ENCODE results near the gene DUSP14. TPM values are rescaled to one million over a fixed set of nuclear protein-coding genes. Genes with fewer than 3 reads are reported as not detected.

DUSP14 gene
- polyA plus RNA-seq, 1 experiment = 76.7 TPM

DNA sequence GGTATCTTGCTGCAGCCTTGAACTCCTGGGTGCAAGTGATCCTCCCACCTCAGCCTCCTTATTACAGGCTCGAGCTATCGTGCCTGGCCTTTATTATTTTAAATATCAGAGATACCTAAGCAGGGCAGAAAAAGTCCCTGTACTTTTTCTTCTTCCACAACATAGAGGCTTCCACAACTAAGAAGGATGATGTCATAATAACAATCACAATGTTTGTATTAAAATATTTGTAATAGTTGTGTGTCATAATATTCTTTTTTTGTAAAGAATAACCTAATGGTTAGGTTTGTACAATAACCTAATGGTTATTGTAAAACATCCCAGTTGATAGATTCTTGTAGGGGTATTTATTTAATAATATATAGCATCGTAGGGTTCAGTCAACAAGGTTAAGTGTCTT lies 26.7 kb upstream of the DUSP14 start:
- ChIA-PET CTCF (no interaction called here), POLR2A (no interaction called here)
- DNase-seq (ENCODE audit: low read depth, low spot score) = no peak
- Histone ChIP-seq H3K27ac (ENCODE audit: low read depth, low read length) (no peak overlapping the region), H3K4me3 (ENCODE audit: low read depth, low read length) (no peak overlapping the region), H3K9me3 (ENCODE audit: control insufficient read depth, insufficient read depth, low read length) (no peaks in the 10 kb centered on the region; the same call in 1 of the 2 replicates), H3K27me3 (ENCODE audit: control insufficient read depth, insufficient read depth, low read length) (no peaks in the 10 kb centered on the region)
- TF ChIP-seq, protein P1, sequence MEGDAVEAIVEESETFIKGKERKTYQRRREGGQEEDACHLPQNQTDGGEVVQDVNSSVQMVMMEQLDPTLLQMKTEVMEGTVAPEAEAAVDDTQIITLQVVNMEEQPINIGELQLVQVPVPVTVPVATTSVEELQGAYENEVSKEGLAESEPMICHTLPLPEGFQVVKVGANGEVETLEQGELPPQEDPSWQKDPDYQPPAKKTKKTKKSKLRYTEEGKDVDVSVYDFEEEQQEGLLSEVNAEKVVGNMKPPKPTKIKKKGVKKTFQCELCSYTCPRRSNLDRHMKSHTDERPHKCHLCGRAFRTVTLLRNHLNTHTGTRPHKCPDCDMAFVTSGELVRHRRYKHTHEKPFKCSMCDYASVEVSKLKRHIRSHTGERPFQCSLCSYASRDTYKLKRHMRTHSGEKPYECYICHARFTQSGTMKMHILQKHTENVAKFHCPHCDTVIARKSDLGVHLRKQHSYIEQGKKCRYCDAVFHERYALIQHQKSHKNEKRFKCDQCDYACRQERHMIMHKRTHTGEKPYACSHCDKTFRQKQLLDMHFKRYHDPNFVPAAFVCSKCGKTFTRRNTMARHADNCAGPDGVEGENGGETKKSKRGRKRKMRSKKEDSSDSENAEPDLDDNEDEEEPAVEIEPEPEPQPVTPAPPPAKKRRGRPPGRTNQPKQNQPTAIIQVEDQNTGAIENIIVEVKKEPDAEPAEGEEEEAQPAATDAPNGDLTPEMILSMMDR (IDR thresholded peaks at IDR 0.05; ENCODE audit: low read depth, low read length) = no peak

DNA sequence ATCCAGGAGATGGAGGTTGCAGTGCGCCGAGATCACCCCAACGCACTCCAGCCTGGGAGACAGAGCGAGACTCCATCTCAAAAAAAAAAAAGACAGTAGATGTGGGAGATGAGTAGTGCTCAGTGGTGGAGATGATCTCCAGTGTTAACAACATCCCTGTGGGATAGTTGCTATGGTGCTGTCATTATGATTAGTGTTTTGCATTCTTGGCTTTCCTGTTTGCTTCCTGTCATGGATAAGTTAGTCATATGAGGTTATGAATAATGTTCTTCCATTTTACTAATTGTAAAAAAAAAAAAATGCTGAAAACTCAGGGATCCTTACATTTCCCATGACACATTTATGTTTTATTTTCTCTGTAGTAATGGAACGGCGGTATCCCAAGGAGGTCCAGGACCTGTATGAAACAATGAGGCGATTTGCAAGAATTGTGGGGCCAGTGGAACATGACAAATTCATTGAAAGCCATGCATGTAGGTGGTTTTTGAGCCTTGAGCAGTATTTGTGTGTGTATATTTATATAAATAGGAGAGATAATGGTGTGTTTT lies 24.5 kb upstream of the DUSP14 start:
- ChIA-PET CTCF (interaction anchor here (1.2 kb wide), 1 partner anchor 92 kb away, joined by 3 read pairs; no protein-coding TSS in a partner anchor), POLR2A (no interaction called here)

DNA sequence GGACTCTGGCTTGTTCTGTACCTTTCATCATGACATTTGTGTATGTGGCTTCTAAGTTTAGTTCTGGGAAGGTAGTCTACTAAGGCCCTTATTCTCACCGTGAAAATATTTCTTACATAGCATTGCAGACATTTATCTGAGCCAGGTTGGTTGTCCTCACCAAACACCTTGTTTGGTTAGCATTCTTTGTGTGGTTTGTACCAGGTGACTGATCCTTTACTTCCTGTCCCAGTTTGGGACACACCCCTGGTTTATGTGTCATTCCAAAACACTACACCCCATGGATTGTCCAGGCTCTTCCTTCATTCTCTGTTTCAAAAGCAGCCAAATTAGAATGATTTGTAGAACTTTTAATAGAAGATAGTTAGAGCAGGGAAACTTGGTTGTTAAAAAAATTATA lies 23.2 kb upstream of the DUSP14 start:
- H3K27ac ChIP-seq (ENCODE audit: low read depth, low read length) = no peak overlapping the region
- DNase-seq (ENCODE audit: low read depth, low spot score) = no peak
- H3K4me3 ChIP-seq (ENCODE audit: low read depth, low read length) = no peak overlapping the region
- TF ChIP-seq, protein P1 (IDR thresholded peaks at IDR 0.05; ENCODE audit: low read depth, low read length) = no peak
- H3K9me3 ChIP-seq (ENCODE audit: control insufficient read depth, insufficient read depth, low read length) = no peaks in the 10 kb centered on the region; the same call in 1 of the 2 replicates
- ChIA-PET POLR2A (no interaction called here), CTCF (no interaction called here)
- no peaks in the 10 kb centered on the region for H3K27me3 ChIP-seq (ENCODE audit: control insufficient read depth, insufficient read depth, low read length)

More for the DNA sequence above, 24.5 kb upstream of the DUSP14 start:
- H3K4me3 ChIP-seq (ENCODE audit: low read depth, low read length) = no peak overlapping the region
- no peak for DNase-seq (ENCODE audit: low read depth, low spot score)
- TF ChIP-seq, protein P1 (IDR thresholded peaks at IDR 0.05; ENCODE audit: low read depth, low read length) = no peak
- H3K9me3 ChIP-seq (ENCODE audit: control insufficient read depth, insufficient read depth, low read length) = no peaks in the 10 kb centered on the region; the same call in 1 of the 2 replicates
- no peak overlapping the region for H3K27ac ChIP-seq (ENCODE audit: low read depth, low read length)
- H3K27me3 ChIP-seq (ENCODE audit: control insufficient read depth, insufficient read depth, low read length) = no peaks in the 10 kb centered on the region

DNA sequence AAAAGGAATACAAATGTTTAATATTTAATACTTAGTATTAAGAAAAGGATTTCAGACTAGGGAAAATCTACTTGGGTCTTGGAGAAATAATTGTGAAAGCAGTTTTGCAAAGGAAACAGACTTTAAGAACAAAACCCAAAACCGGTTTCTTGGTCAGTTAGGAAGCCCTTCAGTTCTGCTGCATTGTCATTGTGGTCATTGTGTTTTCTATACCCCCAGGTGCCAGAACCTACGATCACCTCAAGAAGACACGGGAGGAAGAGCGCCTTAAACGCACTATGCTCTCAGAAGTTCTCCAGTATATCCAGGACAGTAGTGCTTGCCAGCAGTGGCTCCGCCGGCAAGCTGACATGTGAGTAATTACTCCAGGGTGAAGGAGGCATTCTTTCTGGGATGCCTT lies 19.5 kb upstream of the DUSP14 start:
- CTCF ChIA-PET = no interaction called here
- TF ChIP-seq, protein P1 (IDR thresholded peaks at IDR 0.05; ENCODE audit: low read depth, low read length) = no peak
- H3K9me3 ChIP-seq (ENCODE audit: control insufficient read depth, insufficient read depth, low read length) = no peaks in the 10 kb centered on the region

DNA sequence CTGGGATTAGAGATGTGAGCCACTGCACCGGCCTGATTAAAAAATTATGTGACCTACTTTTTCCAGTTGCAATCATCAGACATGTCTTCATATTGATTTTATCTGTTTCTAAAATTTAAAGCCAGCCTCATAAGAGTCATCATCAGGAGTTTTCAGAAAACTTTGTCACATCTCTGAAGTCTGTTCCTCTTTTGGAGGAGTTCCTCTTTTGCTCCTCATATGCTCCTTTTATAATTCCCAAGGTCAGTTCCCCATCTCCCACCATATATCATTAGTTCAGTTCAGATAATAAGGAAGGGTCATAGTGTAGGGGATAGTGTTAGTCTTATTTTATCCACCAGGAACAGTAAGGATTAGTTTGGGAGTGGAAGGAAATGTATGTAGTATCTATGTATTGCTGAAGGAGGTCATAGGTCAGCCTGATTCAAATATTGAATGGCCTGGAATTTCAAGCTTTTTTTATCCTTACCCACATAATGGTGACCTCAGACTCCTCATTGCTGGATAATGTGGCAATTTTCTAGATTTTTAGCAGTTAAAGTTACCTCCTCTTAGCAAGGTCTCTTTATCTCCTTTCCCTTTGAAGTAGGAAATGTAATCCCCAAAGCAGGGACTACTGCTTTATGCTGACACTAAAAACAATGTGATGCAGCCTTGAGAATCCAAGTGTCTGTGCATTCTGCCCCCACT lies 13.8 kb upstream of the DUSP14 start:
- Histone ChIP-seq H3K9me3 (ENCODE audit: control insufficient read depth, insufficient read depth, low read length) (no peaks in the 10 kb centered on the region), H3K4me3 (ENCODE audit: low read depth, low read length) (no peak overlapping the region), H3K27ac (ENCODE audit: low read depth, low read length) (peak overlapping the region; percentile 48), H3K27me3 (ENCODE audit: control insufficient read depth, insufficient read depth, low read length) (no peaks in the 10 kb centered on the region)
- POLR2A ChIA-PET = interaction anchor here (1.2 kb wide), 1 partner anchor 12 kb away, joined by 4 read pairs; no protein-coding TSS in a partner anchor
- TF ChIP-seq, protein P1 (IDR thresholded peaks at IDR 0.05; ENCODE audit: low read depth, low read length) = no peak
- no peak for DNase-seq (ENCODE audit: low read depth, low spot score)
- CTCF ChIA-PET = no interaction called here

More for the DNA sequence above, 19.5 kb upstream of the DUSP14 start:
- H3K27me3 ChIP-seq (ENCODE audit: control insufficient read depth, insufficient read depth, low read length) = no peaks in the 10 kb centered on the region
- H3K4me3 ChIP-seq (ENCODE audit: low read depth, low read length) = no peak overlapping the region
- H3K27ac ChIP-seq (ENCODE audit: low read depth, low read length) = no peak overlapping the region
- POLR2A ChIA-PET = no interaction called here
- no peak for DNase-seq (ENCODE audit: low read depth, low spot score)

Data from AG04450 (cell line).